HepG2 (cell line): ENCODE measurements around the gene EFCAB11. TPM values are rescaled to one million over a fixed set of nuclear protein-coding genes. Genes with fewer than 3 reads are reported as not detected.

Experiments used
- ATAC-seq: fragments of 200-7000 bp; cut with Tn5 transposase; 3 replicates; pipeline ENCODE4 v1.9.1; 2020; ENCODE audit warnings: mild to moderate bottlenecking, moderate library complexity
- BruUV-seq: library from RNA; stranded (reverse); fragments of 400-500 nt; replicated peaks from 2 replicates; lab custom pipeline; 2021; lab: Mats Ljungman, UMichigan
- CTCF ChIA-PET: fragments of 300-600 bp; formaldehyde crosslinking; extraction: SDS; loops from one replicate; lab custom pipeline; 2021; ENCODE audit warnings: low total read pairs, inconsistent platforms, low intra/inter-chr PET ratio; lab: Yijun Ruan, JAX
- POLR2A ChIA-PET: fragments of 350-600 bp; sonication (Branson Sonifier 250); formaldehyde crosslinking; loops from one replicate; lab custom pipeline; 2020; ENCODE audit warnings: antibody characterized with exemption, inconsistent platforms; lab: Yijun Ruan, JAX
- DNase-seq: peaks from one replicate; pipeline ENCODE4 v3.0.0-alpha.2; 2015; ENCODE audit warnings: low spot score
- FAIRE-seq: peaks from 3 replicates; lab custom pipeline; 2011; peaks lifted over from hg19 to GRCh38; lab: Jason Lieb, UNC
- H2AFZ ChIP-seq: one replicate; pipeline ENCODE4 v1.6.1; 2011; ENCODE audit warnings: low read length, inconsistent platforms
- H3K27ac ChIP-seq: fragments of 300-600 bp; 3 replicates; pipeline ENCODE4 v1.8.0; 2011; ENCODE audit warnings: mixed run types, mild to moderate bottlenecking, mixed read lengths, low read length, inconsistent platforms; ENCODE audit not compliant: insufficient read depth; ENCODE audit errors: extremely low read length
- H3K27me3 ChIP-seq, 2 experiments: fragments of 200-600 bp in 1 of 2; 2 replicates in 1 of 2; 3 replicates in 1 of 2; pipeline versions ENCODE4 v1.6.0 to v1.8.0; 2011; ENCODE audit warnings: low read length in 2 of 2, mild to moderate bottlenecking in 2 of 2, moderate library complexity in 2 of 2, inconsistent platforms in 1 of 2; ENCODE audit not compliant: insufficient read depth in 2 of 2, control insufficient read depth in 1 of 2
- H3K36me3 ChIP-seq, 2 experiments: fragments of 200-600 bp in 1 of 2; replicated peaks in 1 of 2; 2 replicates in 1 of 2; 3 replicates in 1 of 2; pipeline versions ENCODE4 v1.5.1 to v1.8.0; 2011; ENCODE audit warnings: low read length in 2 of 2, inconsistent platforms in 1 of 2; ENCODE audit not compliant: insufficient read depth in 2 of 2, control insufficient read depth in 1 of 2
- H3K4me1 ChIP-seq: 2 replicates; pipeline ENCODE4 v1.5.1; 2012; ENCODE audit warnings: low read length, inconsistent platforms; ENCODE audit not compliant: insufficient read depth
- H3K4me2 ChIP-seq: 2 replicates; pipeline ENCODE4 v1.6.0; 2011; ENCODE audit warnings: low read depth, low read length, inconsistent platforms
- H3K4me3 ChIP-seq, 3 experiments: fragments of 200-600 bp in 1 of 3; sonication (generic), shearing (Covaris generic) in 1 of 3; replicated peaks in 1 of 3; 2 replicates each; pipeline ENCODE4 v1.5.1; 2011 to 2016; ENCODE audit warnings: low read length in 3 of 3, inconsistent platforms in 2 of 3, low read depth in 2 of 3, mild to moderate bottlenecking in 2 of 3, control low read depth in 1 of 3, mixed read lengths in 1 of 3; ENCODE audit not compliant: insufficient read depth in 1 of 3
- H3K79me2 ChIP-seq: one replicate; pipeline ENCODE4 v1.6.1; 2011; ENCODE audit warnings: low read length, inconsistent platforms; ENCODE audit not compliant: insufficient read depth
- H3K9ac ChIP-seq: 2 replicates; pipeline ENCODE4 v1.6.0; 2011; ENCODE audit warnings: mild to moderate bottlenecking, low read depth, low read length, inconsistent platforms; ENCODE audit not compliant: insufficient read depth
- H3K9me3 ChIP-seq: 2 replicates; pipeline ENCODE4 v1.5.1; 2012; ENCODE audit warnings: mild to moderate bottlenecking, low read length
- H4K20me1 ChIP-seq: 2 replicates; pipeline ENCODE4 v1.6.0; 2011; ENCODE audit warnings: inconsistent platforms, mild to moderate bottlenecking, low read length, moderate library complexity; ENCODE audit not compliant: insufficient read depth
- CCAR2 ChIP-seq: fragments of 200-400 bp; formaldehyde crosslinking; optimal IDR thresholded peaks from 2 replicates; pipeline ENCODE3; 2018; ENCODE audit warnings: low read depth, mild to moderate bottlenecking, low read length, moderate library complexity
- FOXC1 ChIP-seq: sonication (generic); formaldehyde crosslinking; IDR thresholded peaks from 2 replicates; pipeline ENCODE4 v1.8.0; 2022; ENCODE audit warnings: mild to moderate bottlenecking, missing genetic modification reagents, borderline replicate concordance
- FOXM1 ChIP-seq: sonication (generic); formaldehyde crosslinking; IDR thresholded peaks from 2 replicates; pipeline ENCODE4 v1.5.0; 2020; ENCODE audit warnings: missing genetic modification reagents
- HIC2 ChIP-seq: sonication (generic); formaldehyde crosslinking; IDR thresholded peaks from 2 replicates; pipeline ENCODE4 v1.9.0; 2022; ENCODE audit warnings: low read depth, missing genetic modification reagents
- KAT2B ChIP-seq: fragments of 150-350 bp; IDR thresholded peaks from 2 replicates; pipeline ENCODE4 v1.6.1; 2014; ENCODE audit warnings: low read depth, low read length, borderline replicate concordance
- ZBTB49 ChIP-seq: sonication (generic); formaldehyde crosslinking; IDR thresholded peaks from 2 replicates; pipeline ENCODE4 v1.4.0; 2020; ENCODE audit warnings: missing genetic modification reagents, borderline replicate concordance
- ZHX2 ChIP-seq, 2 experiments: sonication (generic) in 1 of 2; formaldehyde crosslinking in 1 of 2; IDR thresholded peaks; 2 replicates each; pipeline versions ENCODE4 v1.6.1 to v1.9.0; 2014 to 2022; ENCODE audit warnings: antibody characterized with exemption in 1 of 2, borderline replicate concordance in 1 of 2, inconsistent platforms in 1 of 2, low read depth in 1 of 2, missing genetic modification reagents in 1 of 2
- ZNF496 ChIP-seq: sonication (generic); formaldehyde crosslinking; IDR thresholded peaks from 2 replicates; pipeline ENCODE4 v1.8.1; 2023; ENCODE audit warnings: mild to moderate bottlenecking, moderate library complexity, missing genetic modification reagents; ENCODE audit not compliant: insufficient replicate concordance
- ZNF749 ChIP-seq: sonication (generic); formaldehyde crosslinking; IDR thresholded peaks from 2 replicates; pipeline ENCODE4 v1.8.0; 2022; ENCODE audit warnings: mild to moderate bottlenecking, missing genetic modification reagents, moderate library complexity, borderline replicate concordance
- ZSCAN5A ChIP-seq: sonication (generic); formaldehyde crosslinking; IDR thresholded peaks from 2 replicates; pipeline ENCODE4 v1.8.0; 2022; ENCODE audit warnings: mild to moderate bottlenecking, missing genetic modification reagents, borderline replicate concordance
- WGBS: methylation state at CpG from one replicate; pipeline ENCODE4 v1.1.6; 2017; ENCODE audit warnings: low lambda C conversion rate; 5-methylcytosine and 5-hydroxymethylcytosine counted together
- in situ Hi-C: cut with HindIII; loops from 2 replicates; pipeline ENCODE4 v1.10.0; 2017; ENCODE audit warnings: low pct_unique_long_range_greater_than_20kb; ENCODE audit not compliant: extremely low pct_ligation_motif_present
- intact Hi-C: fragments of 100-400 bp; cut with micrococcal nuclease; formaldehyde crosslinking; loops from one replicate; pipeline ENCODE4 v1.10.0; 2022; ENCODE audit not compliant: unreplicated experiment
- polyA plus RNA-seq, 8 experiments: library from polyadenylated mRNA; depleted of rRNA in 3 of 8; stranded (reverse) in 7 of 8; unstranded in 1 of 8; fragments of >200 nt; fragmentation: Illumina TruSeq in 4 of 8; extraction: Trizol in 4 of 8; gene quantifications; 2 replicates each; pipeline versions ENCODE4 v1.2.1 to v1.2.3, GENCODE V29; 2011 to 2016; ENCODE audit warnings: low read depth in 4 of 8, missing spikeins in 1 of 8, mixed read lengths in 1 of 8; ENCODE audit not compliant: insufficient read depth in 1 of 8
- total RNA-seq, 5 experiments: library from RNA; depleted of rRNA; stranded (reverse); fragments of >200 nt; fragmentation: Illumina TruSeq; extraction: Trizol; gene quantifications; 2 replicates each; pipeline ENCODE4 v1.2.3, GENCODE V29; 2016; ENCODE audit warnings: low read depth in 1 of 5

The EFCAB11 gene
- total and polyA plus RNA-seq, 2 of the 13 experiments (the other 11 are each of a cell fraction or from before 2014, with no cell fraction given), result 8.2 to 31.5 TPM

- H3K36me3 ChIP-seq, result no peaks in the 10 kb centered on the region
- no peak overlapping the region for H2AFZ ChIP-seq
- H3K4me3 ChIP-seq, result no peak overlapping the region
- no peaks in the 10 kb centered on the region for H3K79me2 ChIP-seq
- H3K9ac ChIP-seq, result no peak overlapping the region
- H3K27me3 ChIP-seq, result no peaks in the 10 kb centered on the region; a peak in 1 of 5 replicates
- in situ Hi-C loops, result no loop called here
- ChIA-PET CTCF (no interaction called here), POLR2A (no interaction called here)
- no peaks in the 10 kb centered on the region for H4K20me1 ChIP-seq
- ATAC-seq (no peak), FAIRE-seq (no peak), DNase-seq (no peak)
- H3K27ac ChIP-seq, result no peak overlapping the region
- H3K4me2 ChIP-seq, result no peak overlapping the region
- BruUV-seq, result no TSS peak
- intact Hi-C loops, result no loop called here
- no peaks in the 10 kb centered on the region for H3K9me3 ChIP-seq
- WGBS, result 96% methylated on average over 8 of the region's 8 CpGs
- H3K4me1 ChIP-seq, result no peaks in the 10 kb centered on the region
- TF ChIP-seq ZNF749 (CRISPR knock-in tag), result no peak
- TF ChIP-seq FOXC1 (CRISPR knock-in tag), result no peak
- TF ChIP-seq ZBTB49 (CRISPR knock-in tag), result no peak
- no peak for TF ChIP-seq ZHX2 (IDR thresholded peaks at IDR 0.05; ENCODE audit: low read depth)
- no peak for TF ChIP-seq ZHX2 (CRISPR knock-in tag; IDR thresholded peaks at IDR 0.05; ENCODE audit: borderline replicate concordance)
- TF ChIP-seq CCAR2, result no peak
- TF ChIP-seq KAT2B, result no peak
- TF ChIP-seq ZNF496, result no peak
- TF ChIP-seq ZSCAN5A (CRISPR knock-in tag), result no peak
- no peak for TF ChIP-seq FOXM1 (CRISPR knock-in tag)
- no peak for TF ChIP-seq HIC2 (CRISPR knock-in tag)
Measured at GRCh38 chr14:89855961-89856656, 98.4 kb downstream of the EFCAB11 start.
